GM12892 (cell line): ENCODE data around the gene ADIG.

Experiments
- POLR2A ChIP-seq: IDR thresholded peaks from 2 replicates; pipeline ENCODE4 v1.6.1; 2011; ENCODE audit warnings: low read depth, low read length, control low read depth
- TAF1 ChIP-seq: IDR thresholded peaks from 2 replicates; pipeline ENCODE4 v1.6.1; 2011; ENCODE audit warnings: low read depth, mild to moderate bottlenecking, control low read depth, low read length, borderline replicate concordance

DNA sequence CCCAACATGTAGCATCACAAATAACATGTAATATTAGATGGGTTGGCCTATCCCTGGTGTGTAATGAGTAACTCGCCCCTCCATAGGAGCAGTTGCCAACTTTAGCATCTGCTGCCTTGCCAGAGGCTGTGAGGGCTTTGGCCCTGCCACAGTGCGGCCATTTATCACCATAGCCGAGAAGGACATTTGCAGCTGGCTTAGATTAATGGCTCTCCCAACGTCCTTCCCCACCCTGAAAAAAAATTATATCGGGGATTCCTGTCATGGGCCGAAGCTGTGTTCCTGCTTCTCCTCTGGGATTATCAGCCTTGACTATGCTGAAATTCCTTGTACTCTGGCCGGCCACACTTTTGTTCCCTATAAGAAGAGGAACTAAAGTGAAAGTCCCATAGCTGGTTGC lies 7.6 kb upstream of the ADIG start:
- TF ChIP-seq POLR2A = no peak
- no peak for TF ChIP-seq TAF1
